ACC112 (cell line): ENCODE results near the gene IL34.

Experiments used
- H2AFZ ChIP-seq: fragments of 200-600 bp; sonication (generic); one replicate; pipeline ENCODE4 v1.6.0; 2017; ENCODE audit warnings: antibody characterized with exemption, low read length; ENCODE audit not compliant: unreplicated experiment
- H3K27ac ChIP-seq: fragments of 200-600 bp; sonication (generic); 2 replicates; pipeline ENCODE4 v1.5.1; 2014; ENCODE audit warnings: low read depth, mild to moderate bottlenecking, antibody characterized with exemption, low read length, moderate library complexity
- H3K27me3 ChIP-seq: fragments of 200-600 bp; sonication (generic); 2 replicates; pipeline ENCODE4 v1.6.1; 2014; ENCODE audit warnings: mild to moderate bottlenecking, antibody characterized with exemption, low read length, moderate library complexity, mixed read lengths; ENCODE audit not compliant: insufficient read depth
- H3K36me3 ChIP-seq: fragments of 200-600 bp; sonication (generic); 2 replicates; pipeline ENCODE4 v1.6.1; 2016; ENCODE audit warnings: mild to moderate bottlenecking, antibody characterized with exemption, low read length, moderate library complexity, mixed read lengths; ENCODE audit not compliant: insufficient read depth
- H3K4me1 ChIP-seq: fragments of 200-600 bp; sonication (generic); one replicate; pipeline ENCODE4 v1.6.1; 2016; ENCODE audit warnings: low read length, mixed read lengths; ENCODE audit not compliant: insufficient read depth, unreplicated experiment, control insufficient read depth
- H3K4me3 ChIP-seq: fragments of 200-600 bp; sonication (generic); 2 replicates; pipeline ENCODE4 v1.5.1; 2014; ENCODE audit warnings: mild to moderate bottlenecking, low read depth, low read length
- H3K79me2 ChIP-seq: fragments of 200-600 bp; sonication (generic); one replicate; pipeline ENCODE4 v1.6.0; 2016; ENCODE audit warnings: low read length; ENCODE audit not compliant: control insufficient read depth, unreplicated experiment, insufficient read depth

IL34 gene

GRCh38 chr16:70691223-70692129 lies 45.1 kb downstream of the IL34 start:
- Histone ChIP-seq H3K36me3 (no peaks in the 10 kb centered on the region), H3K27ac (no peak overlapping the region; the same call in 1 of the 2 replicates), H3K4me1 (peaks cover 78% of the 10 kb centered on the region), H3K27me3 (no peaks in the 10 kb centered on the region), H2AFZ (no peak overlapping the region), H3K79me2 (no peaks in the 10 kb centered on the region), H3K4me3 (no peak overlapping the region)

- Histone ChIP-seq H3K4me1 (peaks cover 70% of the 10 kb centered on the region), H3K27ac (peak overlapping the region; percentile 36; the same call in 1 of the 2 replicates), H3K79me2 (no peaks in the 10 kb centered on the region), H3K4me3 (no peak overlapping the region), H3K36me3 (no peaks in the 10 kb centered on the region), H3K27me3 (no peaks in the 10 kb centered on the region), H2AFZ (no peak overlapping the region)
These were observed 45.9 kb downstream of the IL34 start for GRCh38 chr16:70692130-70692872.

- Histone ChIP-seq H3K79me2 (no peaks in the 10 kb centered on the region), H2AFZ (no peak overlapping the region), H3K4me1 (peaks cover 62% of the 10 kb centered on the region), H3K27ac (peak overlapping the region; percentile 69), H3K4me3 (no peak overlapping the region), H3K36me3 (no peaks in the 10 kb centered on the region), H3K27me3 (no peaks in the 10 kb centered on the region)
These were observed 46.7 kb downstream of the IL34 start for GRCh38 chr16:70692873-70693671.

- Histone ChIP-seq H2AFZ (no peak overlapping the region), H3K79me2 (no peaks in the 10 kb centered on the region), H3K27me3 (no peaks in the 10 kb centered on the region), H3K36me3 (peaks cover 4% of the 10 kb centered on the region; the same call in 1 of the 2 replicates), H3K4me1 (peaks cover 55% of the 10 kb centered on the region), H3K27ac (peak overlapping the region; percentile 69), H3K4me3 (no peak overlapping the region)
These were observed 47.9 kb downstream of the IL34 start for GRCh38 chr16:70694088-70694867.

- Histone ChIP-seq H3K27ac (peak overlapping the region; percentile 69), H3K79me2 (no peaks in the 10 kb centered on the region), H3K4me3 (no peak overlapping the region), H3K36me3 (peaks cover 4% of the 10 kb centered on the region; the same call in 1 of the 2 replicates), H3K27me3 (no peaks in the 10 kb centered on the region), H2AFZ (no peak overlapping the region), H3K4me1 (peaks cover 55% of the 10 kb centered on the region)
These were observed 48.5 kb downstream of the IL34 start for GRCh38 chr16:70694868-70695218.

- H3K36me3 ChIP-seq, result peaks cover 4% of the 10 kb centered on the region; the same call in 1 of the 2 replicates
- H3K79me2 ChIP-seq, result no peaks in the 10 kb centered on the region
- H3K4me1 ChIP-seq, result peaks cover 51% of the 10 kb centered on the region
- no peak overlapping the region for H3K27ac ChIP-seq
- no peak overlapping the region for H3K4me3 ChIP-seq
- H2AFZ ChIP-seq, result no peak overlapping the region
- H3K27me3 ChIP-seq, result no peaks in the 10 kb centered on the region
These were observed 49.1 kb downstream of the IL34 start for GRCh38 chr16:70695331-70696070.

GRCh38 chr16:70696355-70696754 lies 50.0 kb downstream of the IL34 start:
- H3K4me3 ChIP-seq, result no peak overlapping the region
- H3K27ac ChIP-seq, result no peak overlapping the region
- peaks cover 42% of the 10 kb centered on the region for H3K4me1 ChIP-seq
- H2AFZ ChIP-seq, result no peak overlapping the region
- H3K27me3 ChIP-seq, result no peaks in the 10 kb centered on the region
- peaks cover 4% of the 10 kb centered on the region; the same call in 1 of the 2 replicates for H3K36me3 ChIP-seq
- H3K79me2 ChIP-seq, result no peaks in the 10 kb centered on the region

- H3K4me1 ChIP-seq, result peaks cover 35% of the 10 kb centered on the region
- H3K4me3 ChIP-seq, result no peak overlapping the region
- H3K79me2 ChIP-seq, result no peaks in the 10 kb centered on the region
- no peak overlapping the region for H2AFZ ChIP-seq
- H3K27me3 ChIP-seq, result no peaks in the 10 kb centered on the region
- H3K36me3 ChIP-seq, result peaks cover 4% of the 10 kb centered on the region; the same call in 1 of the 2 replicates
- H3K27ac ChIP-seq, result no peak overlapping the region
These were observed 50.7 kb downstream of the IL34 start for GRCh38 chr16:70696952-70697593.

- Histone ChIP-seq H3K27ac (no peak overlapping the region), H3K36me3 (peaks cover 4% of the 10 kb centered on the region; the same call in 1 of the 2 replicates), H2AFZ (no peak overlapping the region), H3K27me3 (no peaks in the 10 kb centered on the region), H3K79me2 (no peaks in the 10 kb centered on the region), H3K4me3 (no peak overlapping the region), H3K4me1 (peaks cover 34% of the 10 kb centered on the region)
These were observed 51.3 kb downstream of the IL34 start for GRCh38 chr16:70697594-70698170.
